M059J (cell line): Measurements from ENCODE around the gene ANKZF1. TPM values are rescaled to one million over a fixed set of nuclear protein-coding genes. Genes with fewer than 3 reads are reported as not detected.
"Not testable (repeated sequence)": the region's sequence is repeated elsewhere in the genome, so short reads cannot be mapped to it uniquely, and the experiment has no call there.

Experiments
- DNase-seq: peaks from one replicate; pipeline ENCODE4 v3.0.0-alpha.2; 2012; ENCODE audit warnings: low read depth
- total RNA-seq: library from RNA; depleted of rRNA; stranded (reverse); fragments of >200 nt; shearing (Covaris generic); gene quantifications from 2 replicates; pipeline ENCODE4 v1.2.3, GENCODE V29; 2014

The ANKZF1 gene
- total RNA-seq, 1 experiment from 2014 or later, result 23.5 TPM

DNA sequence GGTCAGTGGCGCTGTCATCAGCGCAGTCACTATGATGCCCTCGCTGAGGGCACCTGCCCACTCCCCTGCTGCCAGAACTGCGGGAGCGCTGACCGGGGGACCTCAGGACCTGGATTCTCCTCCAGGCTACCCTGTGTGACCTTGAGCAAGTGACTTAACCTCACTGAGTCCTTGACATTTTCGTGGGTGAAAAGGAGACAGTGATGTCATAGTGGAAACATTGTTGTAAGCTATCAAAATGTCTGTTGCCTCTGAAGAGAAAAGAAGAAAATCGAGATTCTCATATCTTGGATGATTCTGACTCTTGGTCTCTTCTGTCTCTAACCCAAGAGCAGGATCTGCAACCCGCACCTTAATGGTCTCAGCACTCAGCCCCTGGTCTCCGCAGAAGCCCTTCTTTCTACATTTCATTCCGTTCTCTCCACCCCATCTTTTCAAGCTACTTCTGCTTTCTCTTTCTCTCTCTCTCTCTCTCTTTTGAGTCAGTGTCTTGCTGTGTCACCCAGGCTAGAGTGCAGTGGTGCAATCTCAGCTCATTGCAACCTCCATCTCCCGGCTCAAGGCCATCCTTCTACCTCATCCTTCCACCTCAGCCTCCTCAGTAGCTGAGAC, 25.1 kb downstream of the ANKZF1 start:
- DNase-seq, result peak; percentile 25

DNA sequence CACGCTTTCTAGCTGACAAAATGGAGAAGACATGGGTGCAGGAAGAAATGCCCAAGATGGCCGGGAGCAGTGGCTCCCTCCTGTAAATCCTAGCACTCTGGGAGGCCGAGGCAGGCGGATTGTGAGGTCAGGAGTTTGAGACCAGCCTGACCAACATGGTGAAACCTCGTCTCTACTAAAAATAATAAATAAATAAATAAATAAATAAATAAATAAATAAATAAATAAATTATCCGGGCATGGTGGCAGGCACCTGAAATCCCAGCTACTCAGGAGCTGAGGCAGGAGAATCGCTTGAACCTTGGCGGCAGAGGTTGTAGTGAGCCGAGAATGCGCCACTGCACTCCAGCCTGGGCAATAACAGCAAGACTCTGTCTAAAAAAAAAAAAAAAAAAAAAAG, 29.3 kb downstream of the ANKZF1 start:
- not testable (repeated sequence) for DNase-seq

- DNase-seq, result no peak
These were observed 31.6 kb downstream of the ANKZF1 start for GRCh38 chr2:219261024-219261855.

DNA sequence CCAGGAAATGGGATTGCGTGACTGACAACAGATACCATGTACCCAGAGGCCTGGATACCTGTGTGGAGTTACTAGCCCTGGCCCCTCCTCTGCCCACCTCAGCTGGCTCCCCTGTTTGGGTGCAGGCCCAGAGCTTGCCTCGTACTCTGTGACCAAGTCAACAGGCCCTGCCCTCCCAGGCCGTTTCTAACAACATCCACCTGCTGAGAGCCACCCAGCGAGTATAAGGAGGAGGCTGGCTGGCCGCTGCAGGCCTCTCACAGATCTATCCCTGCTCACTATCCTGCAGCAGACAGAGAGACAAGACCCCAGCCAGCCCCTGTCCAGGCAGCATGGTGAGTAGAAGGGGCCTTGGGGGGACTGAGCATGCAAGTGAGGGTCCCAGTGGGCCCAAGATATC, 36.6 kb downstream of the ANKZF1 start:
- DNase-seq, result no peak

DNA sequence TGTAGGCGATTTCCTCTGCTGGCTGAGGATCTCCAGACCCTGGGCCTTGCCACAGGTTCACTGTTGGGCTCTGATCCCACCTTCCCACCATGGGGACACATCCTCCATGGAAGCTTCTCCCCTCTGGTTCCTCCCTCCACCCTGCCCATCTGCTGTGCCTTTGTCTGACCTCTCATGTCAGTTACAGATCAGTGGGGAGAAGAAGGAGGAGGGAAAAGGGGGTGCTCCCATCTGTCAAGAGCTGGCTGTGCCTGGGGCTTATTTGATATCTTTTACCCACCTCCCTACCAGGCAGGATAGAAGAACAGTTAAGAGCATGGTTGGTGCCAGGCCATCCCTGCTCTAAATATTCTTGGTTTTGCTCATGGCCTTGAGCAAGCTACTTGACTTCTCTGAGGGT, 37.3 kb downstream of the ANKZF1 start:
- no peak for DNase-seq

DNA sequence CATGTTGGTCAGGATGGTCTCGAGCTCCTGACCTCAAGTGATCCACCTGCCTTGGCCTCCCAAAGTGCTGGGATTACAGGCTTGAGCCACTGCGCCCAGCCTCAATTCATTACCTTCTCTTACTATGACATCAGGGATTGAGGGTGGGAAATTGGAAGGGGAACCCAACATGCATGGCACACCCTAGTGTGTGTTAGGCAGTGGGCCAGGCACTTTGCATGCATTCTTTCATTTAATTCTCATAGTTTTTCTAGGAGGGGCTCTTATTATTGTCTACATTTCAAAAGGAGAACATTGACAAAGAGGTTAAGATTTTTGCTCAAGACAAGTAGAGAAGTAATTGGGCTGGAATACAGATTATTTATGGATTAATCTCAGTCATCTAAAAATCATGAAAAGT, 38.7 kb downstream of the ANKZF1 start:
- DNase-seq, result no peak

GRCh38 chr2:219269362-219270054, 39.9 kb downstream of the ANKZF1 start:
- DNase-seq, result no peak

DNA sequence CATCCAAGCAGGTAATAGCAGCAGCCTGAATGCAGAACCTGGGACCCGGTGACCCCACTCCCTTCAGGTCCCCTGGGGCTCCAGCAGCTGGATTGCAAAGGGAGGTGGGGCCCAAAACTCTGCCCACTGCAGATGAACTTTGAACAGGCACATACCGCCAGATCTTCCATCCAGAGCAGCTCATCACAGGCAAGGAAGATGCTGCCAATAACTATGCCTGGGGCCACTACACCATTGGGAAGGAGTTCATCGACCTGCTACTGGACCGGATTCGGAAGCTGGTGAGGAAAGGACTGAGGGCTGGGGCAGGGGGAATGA, 40.4 kb downstream of the ANKZF1 start:
- no peak for DNase-seq

- no peak for DNase-seq
These were observed 41.4 kb downstream of the ANKZF1 start for GRCh38 chr2:219271021-219271420.

DNA sequence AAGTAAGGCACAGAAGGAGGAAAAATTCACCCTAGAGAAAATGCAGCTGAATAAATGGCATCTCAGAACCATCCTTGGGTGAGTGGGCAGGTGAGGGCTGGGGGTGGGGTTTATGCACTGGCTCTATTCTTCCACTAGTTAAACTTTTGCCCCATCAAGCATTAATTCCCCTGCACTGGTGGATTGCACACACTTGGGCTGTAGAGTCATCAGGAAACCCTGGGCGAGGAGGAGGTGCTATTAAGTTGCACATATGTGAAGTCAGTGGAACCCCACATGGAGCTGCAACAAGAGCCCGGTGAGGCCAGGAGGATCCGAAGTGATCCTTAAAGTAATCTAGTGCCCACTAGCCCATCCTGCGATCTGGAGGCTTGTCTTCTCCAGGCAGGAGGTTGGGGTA, 42.8 kb downstream of the ANKZF1 start:
- DNase-seq, result no peak

- peak; percentile 87 for DNase-seq
These were observed 43.4 kb downstream of the ANKZF1 start for GRCh38 chr2:219272995-219273394.

DNA sequence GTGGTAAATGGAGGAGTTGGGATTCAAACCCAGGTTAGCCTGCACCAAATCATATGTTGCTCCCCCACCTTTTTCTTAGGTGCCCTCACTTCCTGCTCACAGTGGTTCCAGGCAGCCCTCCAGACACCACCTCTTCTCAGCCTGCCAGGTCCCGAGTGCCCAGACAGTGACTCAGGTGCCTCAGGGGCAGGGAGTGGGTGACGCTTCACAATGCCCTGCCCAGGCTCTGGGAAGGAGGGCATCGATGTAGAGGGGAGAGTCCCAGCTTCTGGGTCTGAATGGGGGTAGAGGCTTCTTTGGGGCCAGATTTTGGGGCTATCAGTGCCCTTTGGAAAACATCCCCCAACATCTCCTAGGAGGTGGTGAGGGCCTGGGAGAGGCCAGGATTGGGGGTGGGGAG, 44.3 kb downstream of the ANKZF1 start:
- DNase-seq, result peak; percentile 95

DNA sequence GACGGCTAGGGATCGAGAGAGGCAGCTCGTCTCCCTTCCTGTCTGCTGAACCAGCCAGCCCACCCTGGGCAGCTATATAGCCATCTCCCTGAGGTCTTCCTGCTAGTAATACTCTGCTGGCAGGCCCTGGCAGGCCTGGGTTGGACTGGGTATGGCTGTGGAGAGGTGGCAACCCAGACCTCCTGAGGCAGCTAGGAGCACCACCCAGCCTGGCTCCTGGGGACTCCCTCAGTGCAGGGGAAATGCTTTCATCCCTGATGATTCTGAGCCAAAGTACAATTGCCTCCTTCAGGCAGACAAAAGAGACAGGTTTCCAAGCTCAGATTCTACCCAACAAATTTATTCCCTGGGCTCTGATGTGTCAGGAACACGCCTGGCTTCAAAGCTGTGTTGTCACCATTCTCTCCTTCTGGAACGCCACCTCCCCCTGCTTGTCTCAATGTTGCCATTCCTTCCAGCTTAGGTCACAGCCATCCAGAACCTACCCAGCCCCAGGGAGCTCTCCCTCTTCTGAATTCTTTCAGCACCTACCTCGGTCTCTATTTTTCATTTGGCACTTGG, 44.8 kb downstream of the ANKZF1 start:
- DNase-seq, result peak; percentile 96

DNA sequence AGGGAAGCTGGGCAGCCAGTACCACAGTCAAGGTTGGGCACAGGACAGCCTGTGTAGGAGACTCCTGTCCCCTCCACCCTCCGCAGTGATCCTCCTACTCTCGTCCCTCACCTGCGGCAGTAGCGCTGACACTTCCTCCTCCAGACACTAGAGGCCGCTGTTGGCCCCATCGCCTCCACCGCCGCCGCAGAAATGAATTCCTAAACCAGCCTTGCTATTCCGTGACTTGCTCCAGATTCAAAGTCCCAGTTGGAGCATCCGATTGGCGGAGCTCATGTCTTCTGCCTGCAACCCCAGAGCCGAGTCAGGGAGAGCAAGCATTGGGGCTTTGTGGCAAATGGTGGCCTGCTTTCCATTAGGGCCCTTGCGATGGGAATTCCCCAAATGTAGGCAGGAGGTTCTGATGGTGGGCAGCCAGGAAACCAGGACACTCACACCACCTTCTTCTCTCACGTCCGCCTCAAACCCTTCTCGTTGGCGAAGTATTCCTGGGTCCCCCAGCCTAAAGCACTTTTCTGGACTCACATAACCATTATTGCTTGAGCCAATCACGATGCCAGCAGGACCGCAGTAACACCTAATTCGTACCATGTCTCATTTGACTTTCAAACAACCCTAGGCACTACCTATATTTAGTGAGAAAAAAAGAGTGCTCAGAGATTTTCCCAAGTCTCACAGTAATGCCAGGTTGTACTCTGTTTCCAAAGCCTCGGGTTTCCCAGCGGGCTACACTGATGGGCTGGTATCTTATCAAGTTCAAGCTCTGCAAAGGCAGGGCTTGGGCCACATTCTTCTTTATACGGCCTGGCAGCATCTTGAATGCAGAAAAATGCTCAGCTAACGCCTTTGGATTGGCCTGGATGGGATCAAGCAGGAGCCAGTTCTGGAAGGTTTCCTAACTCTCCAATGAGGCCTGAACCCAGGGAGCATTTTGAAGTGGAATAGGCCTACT, 48.4 kb downstream of the ANKZF1 start:
- peak; percentile 78 for DNase-seq

- no peak for DNase-seq
These were observed 49.1 kb downstream of the ANKZF1 start for GRCh38 chr2:219278655-219279150.

GRCh38 chr2:219279151-219279915, 49.7 kb downstream of the ANKZF1 start, which contains the start of gene DNAJB2:
DNAJB2 (plus strand) TSS chr2:219279366; CDS start chr2:219279834, 468 bp downstream.
- DNase-seq, result peak; percentile 99

- DNase-seq, result no peak
These were observed 50.4 kb downstream of the ANKZF1 start for GRCh38 chr2:219279916-219280516.

DNA sequence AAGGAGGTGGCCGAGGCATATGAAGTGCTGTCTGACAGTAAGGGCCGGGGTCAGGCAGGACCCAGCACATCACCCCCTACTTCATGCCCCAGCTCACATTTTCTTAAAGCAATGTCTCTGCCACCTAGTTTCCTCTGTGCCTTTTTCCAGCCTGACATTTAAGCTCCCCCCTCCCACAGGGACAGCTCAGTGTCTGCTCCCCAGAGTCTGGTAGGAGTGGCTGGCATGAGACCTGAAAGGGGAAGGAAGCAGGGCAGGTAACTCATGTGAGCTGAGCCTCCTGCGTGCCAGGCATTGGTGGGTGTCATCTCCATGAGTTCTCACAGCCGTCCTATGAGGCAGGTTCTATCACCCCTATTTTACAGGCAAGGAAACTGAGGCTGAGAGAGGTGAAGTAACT, 51.0 kb downstream of the ANKZF1 start:
- DNase-seq, result no peak

GRCh38 chr2:219281588-219281987, 52.0 kb downstream of the ANKZF1 start:
- DNase-seq, result no peak

DNA sequence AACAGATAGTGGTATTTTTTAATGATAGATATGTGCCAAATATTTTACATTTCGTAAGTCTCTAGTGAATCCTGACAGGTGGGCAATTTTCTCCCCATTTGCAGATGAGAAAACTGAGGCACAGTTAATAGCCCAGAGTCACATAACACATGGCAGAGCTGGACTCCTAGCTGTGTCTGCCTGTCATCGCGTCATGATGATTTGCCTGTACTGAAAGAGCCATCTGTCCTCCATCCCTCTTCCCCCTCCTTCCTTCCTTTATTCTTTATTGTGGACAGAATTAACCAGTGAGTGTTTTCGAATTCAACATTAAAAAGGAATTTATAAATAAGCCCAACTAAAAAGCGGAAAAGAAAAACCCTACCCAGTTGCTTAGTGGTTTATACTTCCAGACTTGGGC, 52.8 kb downstream of the ANKZF1 start:
- DNase-seq, result no peak
